ENCODE results near the gene WDR41. TPM values are rescaled to one million over a fixed set of nuclear protein-coding genes. Genes with fewer than 3 reads are reported as not detected.
"Not testable (repeated sequence)": the region's sequence is repeated elsewhere in the genome, so short reads cannot be mapped to it uniquely, and the experiment has no call there.

Gene WDR41
- total RNA-seq, 2 experiments from 2014 or later, result 22.4 to 23.0 TPM

- DNase-seq, result no peak
- Mint-ChIP-seq H3K27me3 (ENCODE audit: low read depth) (peaks cover 2% of the 10 kb centered on the region), H3K27ac (no peak overlapping the region), H3K4me1 (ENCODE audit: low read depth) (peaks cover 2% of the 10 kb centered on the region), H3K36me3 (ENCODE audit: low read depth) (no peaks in the 10 kb centered on the region), H3K9me3 (no peaks in the 10 kb centered on the region), H3K4me3 (no peak overlapping the region)
- intact Hi-C loops (cut with micrococcal nuclease), result no loop called here
- CTCF ChIA-PET, result no interaction called here
Measured at GRCh38 chr5:77398458-77398857, 93.7 kb downstream of the WDR41 start.

GRCh38 chr5:77397686-77398292 is 94.3 kb downstream of the WDR41 start:
- no peaks in the 10 kb centered on the region for H3K36me3 Mint-ChIP-seq (ENCODE audit: low read depth)
- no peaks in the 10 kb centered on the region for H3K9me3 Mint-ChIP-seq
- peaks cover 2% of the 10 kb centered on the region for H3K4me1 Mint-ChIP-seq (ENCODE audit: low read depth)
- H3K4me3 Mint-ChIP-seq, result no peak overlapping the region
- no peak overlapping the region for H3K27ac Mint-ChIP-seq
- peaks cover 2% of the 10 kb centered on the region for H3K27me3 Mint-ChIP-seq (ENCODE audit: low read depth)
- no peak for DNase-seq
- CTCF ChIA-PET, result interaction anchor here (0.7 kb wide), 1 partner anchor 64 kb away, joined by 3 read pairs; no protein-coding TSS in a partner anchor
- intact Hi-C loops (cut with micrococcal nuclease), result no loop called here

- peaks cover 2% of the 10 kb centered on the region for H3K27me3 Mint-ChIP-seq (ENCODE audit: low read depth)
Measured at GRCh38 chr5:77396017-77396416, 96.1 kb downstream of the WDR41 start.

DNA sequence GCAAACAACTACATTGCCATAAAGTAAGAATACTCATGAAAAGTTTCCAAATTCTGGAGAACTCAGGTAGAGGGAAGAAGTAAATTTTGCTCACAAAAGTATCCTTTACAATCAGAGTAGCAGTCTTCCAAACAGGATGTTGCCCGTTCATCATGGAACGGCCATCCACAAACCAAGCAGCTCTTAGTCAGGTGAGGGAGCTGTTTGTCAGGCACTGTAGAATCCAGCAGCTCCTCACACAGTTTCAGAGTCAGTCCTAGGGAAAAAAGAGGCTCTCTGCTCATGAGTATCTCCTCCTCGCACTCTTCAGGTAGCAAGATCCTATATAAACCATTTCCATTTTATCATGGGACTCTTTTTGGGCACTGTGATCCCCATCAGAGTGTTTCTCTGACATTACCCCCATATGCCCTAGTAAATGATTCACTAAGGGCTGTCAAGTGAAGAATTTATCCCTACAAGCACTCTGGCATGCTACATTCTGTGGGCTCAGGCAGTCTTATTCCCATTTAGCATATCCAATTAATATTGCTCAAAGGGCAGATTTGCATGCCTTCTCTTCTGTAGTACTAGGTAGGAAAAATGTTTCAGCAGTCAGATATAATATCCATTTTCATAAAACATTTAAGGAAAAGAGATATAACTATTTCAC is 97.9 kb downstream of the WDR41 start:
- Mint-ChIP-seq H3K36me3 (ENCODE audit: low read depth) (no peaks in the 10 kb centered on the region), H3K27me3 (ENCODE audit: low read depth) (peaks cover 2% of the 10 kb centered on the region), H3K27ac (no peak overlapping the region), H3K9me3 (no peaks in the 10 kb centered on the region), H3K4me1 (ENCODE audit: low read depth) (peaks cover 2% of the 10 kb centered on the region), H3K4me3 (no peak overlapping the region)
- intact Hi-C loops (cut with micrococcal nuclease), result no loop called here
- no peak for DNase-seq
- CTCF ChIA-PET, result no interaction called here

More at GRCh38 chr5:77396017-77396416, 96.1 kb downstream of the WDR41 start:
- H3K27ac Mint-ChIP-seq, result no peak overlapping the region
- no peak for DNase-seq
- CTCF ChIA-PET, result interaction anchor here (1.0 kb wide), 1 partner anchor 9 kb away, joined by 3 read pairs; no protein-coding TSS in a partner anchor
- peaks cover 2% of the 10 kb centered on the region for H3K4me1 Mint-ChIP-seq (ENCODE audit: low read depth)
- H3K36me3 Mint-ChIP-seq (ENCODE audit: low read depth), result no peaks in the 10 kb centered on the region
- no peak overlapping the region for H3K4me3 Mint-ChIP-seq
- intact Hi-C loops (cut with micrococcal nuclease), result no loop called here
- no peaks in the 10 kb centered on the region for H3K9me3 Mint-ChIP-seq

- Mint-ChIP-seq H3K36me3 (ENCODE audit: low read depth) (no peaks in the 10 kb centered on the region), H3K9me3 (no peaks in the 10 kb centered on the region), H3K4me3 (no peak overlapping the region), H3K4me1 (ENCODE audit: low read depth) (peaks cover 2% of the 10 kb centered on the region), H3K27ac (no peak overlapping the region), H3K27me3 (ENCODE audit: low read depth) (peaks cover 2% of the 10 kb centered on the region)
- intact Hi-C loops (cut with micrococcal nuclease), result no loop called here
- DNase-seq, result no peak
- CTCF ChIA-PET, result no interaction called here
Measured at GRCh38 chr5:77391240-77391765, 100.8 kb downstream of the WDR41 start.

DNA sequence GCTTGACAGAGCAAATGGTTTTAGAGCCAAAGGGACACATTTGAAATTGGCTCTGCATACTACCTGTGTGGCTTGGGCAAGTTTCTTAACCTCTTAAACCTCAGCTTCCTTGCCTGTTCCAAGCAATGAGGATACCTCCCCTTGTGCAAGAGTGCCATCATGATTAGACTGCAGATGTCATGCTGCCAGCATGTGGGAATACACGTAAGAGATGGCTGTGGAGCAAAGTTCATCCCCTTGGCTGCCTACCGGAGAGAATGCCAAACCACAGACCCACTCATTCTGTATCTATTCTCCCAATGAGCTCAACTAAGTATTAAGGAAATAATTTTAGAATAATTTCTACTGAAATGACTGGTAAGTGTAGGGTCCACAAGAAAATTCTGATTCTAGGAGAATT is 101.3 kb downstream of the WDR41 start:
- CTCF ChIA-PET, result no interaction called here
- intact Hi-C loops (cut with micrococcal nuclease), result no loop called here

DNA sequence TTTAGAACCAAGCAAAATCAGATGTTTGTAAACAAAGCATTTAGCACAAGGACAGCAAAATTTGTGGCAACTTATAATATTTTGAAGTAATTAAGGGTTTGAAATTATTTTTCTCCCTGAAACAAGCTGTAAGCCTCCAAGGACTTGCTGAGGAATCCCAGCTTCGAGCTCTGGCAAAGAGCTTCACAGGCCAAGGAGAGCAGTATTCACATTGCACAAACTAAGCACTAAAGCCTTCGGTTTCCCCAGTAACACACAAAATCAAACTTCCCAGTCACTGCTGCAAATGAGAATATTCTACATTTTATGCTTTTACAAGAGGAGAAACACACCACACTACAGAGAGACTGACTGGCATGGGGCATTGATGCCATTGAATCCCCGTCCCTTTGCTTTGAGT is 101.9 kb downstream of the WDR41 start:
- H3K4me3 Mint-ChIP-seq, result no peak overlapping the region
- no peaks in the 10 kb centered on the region for H3K36me3 Mint-ChIP-seq (ENCODE audit: low read depth)
- DNase-seq, result no peak
- intact Hi-C loops (cut with micrococcal nuclease), result no loop called here
- no peaks in the 10 kb centered on the region for H3K27me3 Mint-ChIP-seq (ENCODE audit: low read depth)
- CTCF ChIA-PET, result no interaction called here
- no peak overlapping the region for H3K27ac Mint-ChIP-seq
- no peaks in the 10 kb centered on the region for H3K4me1 Mint-ChIP-seq (ENCODE audit: low read depth)
- H3K9me3 Mint-ChIP-seq, result peaks cover 3% of the 10 kb centered on the region

More for the DNA sequence above, 101.3 kb downstream of the WDR41 start:
- H3K4me1 Mint-ChIP-seq (ENCODE audit: low read depth), result no peaks in the 10 kb centered on the region
- no peaks in the 10 kb centered on the region for H3K9me3 Mint-ChIP-seq
- H3K27me3 Mint-ChIP-seq (ENCODE audit: low read depth), result no peaks in the 10 kb centered on the region
- DNase-seq, result no peak
- H3K27ac Mint-ChIP-seq, result no peak overlapping the region
- H3K4me3 Mint-ChIP-seq, result no peak overlapping the region
- H3K36me3 Mint-ChIP-seq (ENCODE audit: low read depth), result no peaks in the 10 kb centered on the region

DNA sequence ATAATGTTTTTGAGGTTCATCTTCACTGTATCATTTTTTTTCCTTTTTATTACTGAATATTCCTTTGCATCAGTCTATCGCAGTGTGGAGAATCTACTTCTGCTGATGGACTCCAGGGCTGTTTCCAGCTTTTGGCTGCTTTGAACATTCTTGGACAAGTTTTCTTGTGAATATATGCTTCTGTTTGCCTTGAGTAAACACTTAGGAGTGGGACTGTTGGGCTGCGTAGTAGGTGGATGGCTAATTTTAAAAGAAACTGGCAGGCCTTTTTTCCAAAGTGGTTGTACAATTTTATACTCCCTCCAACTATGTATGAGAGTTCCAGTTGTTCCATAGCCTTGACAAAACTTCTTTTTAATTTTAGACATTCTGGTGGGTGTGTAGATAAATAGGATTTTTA is 102.4 kb downstream of the WDR41 start:
- intact Hi-C loops (cut with micrococcal nuclease), result no loop called here
- Mint-ChIP-seq H3K36me3 (ENCODE audit: low read depth) (no peaks in the 10 kb centered on the region), H3K27ac (no peak overlapping the region), H3K27me3 (ENCODE audit: low read depth) (no peaks in the 10 kb centered on the region), H3K9me3 (peaks cover 3% of the 10 kb centered on the region), H3K4me3 (no peak overlapping the region), H3K4me1 (ENCODE audit: low read depth) (no peaks in the 10 kb centered on the region)
- CTCF ChIA-PET, result no interaction called here
- DNase-seq, result no peak

- H3K4me1 Mint-ChIP-seq (ENCODE audit: low read depth); H3K27me3 Mint-ChIP-seq (ENCODE audit: low read depth); CTCF ChIA-PET; H3K36me3 Mint-ChIP-seq (ENCODE audit: low read depth); H3K4me3 Mint-ChIP-seq; intact Hi-C loops (cut with micrococcal nuclease); DNase-seq; H3K9me3 Mint-ChIP-seq; H3K27ac Mint-ChIP-seq: not testable (repeated sequence)
Measured at GRCh38 chr5:77386340-77386739, 105.8 kb downstream of the WDR41 start.

DNA sequence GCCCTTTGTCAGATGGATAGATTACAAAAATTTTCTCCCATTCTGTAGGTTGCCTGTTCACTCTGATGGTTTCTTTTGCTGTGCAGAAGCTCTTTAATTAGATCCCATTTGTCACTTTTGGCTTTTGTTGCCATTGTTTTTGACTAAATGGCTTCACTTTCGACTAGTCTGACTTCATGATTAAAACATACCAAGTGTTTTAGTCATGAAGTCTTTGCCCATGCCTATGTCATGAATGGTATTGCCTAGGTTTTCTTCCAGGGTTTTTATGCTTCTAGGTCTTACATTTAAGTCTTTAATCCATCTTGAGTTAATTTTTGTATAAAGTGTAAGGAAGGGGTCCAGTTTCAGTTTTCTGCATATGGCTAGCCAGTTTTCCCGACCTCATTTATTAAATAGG is 108.8 kb downstream of the WDR41 start:
- H3K4me3 Mint-ChIP-seq; intact Hi-C loops (cut with micrococcal nuclease); CTCF ChIA-PET; H3K27me3 Mint-ChIP-seq (ENCODE audit: low read depth); DNase-seq; H3K9me3 Mint-ChIP-seq; H3K36me3 Mint-ChIP-seq (ENCODE audit: low read depth); H3K27ac Mint-ChIP-seq: not testable (repeated sequence)
- H3K4me1 Mint-ChIP-seq (ENCODE audit: low read depth), result peaks cover 29% of the 10 kb centered on the region

Other genes with a start within 250 kb of the WDR41 start
- not detected for gene OTP, start 146.4 kb upstream of the WDR41 start, total RNA-seq

Measured in activated naive CD4-positive, alpha-beta T cell treated with anti-CD3 and anti-CD28 coated beads for 36 hours (primary cell).